HepG2 (cell line): ENCODE measurements around the gene KIAA0319L. TPM values are rescaled to one million over a fixed set of nuclear protein-coding genes. Genes with fewer than 3 reads are reported as not detected.

ENCODE experiments used
- ARID5B ChIP-seq: IDR thresholded peaks from 2 replicates; pipeline ENCODE4 v1.4.0; 2020; ENCODE audit warnings: mild to moderate bottlenecking, missing genetic modification reagents
- FUBP1 ChIP-seq: sonication (generic); formaldehyde crosslinking; IDR thresholded peaks from 2 replicates; pipeline ENCODE4 v1.5.1; 2020; ENCODE audit warnings: missing genetic modification reagents, mild to moderate bottlenecking, borderline replicate concordance
- POLR2A ChIP-seq, 2 experiments: IDR thresholded peaks; 2 replicates each; pipeline ENCODE4 v1.6.1; 2011; ENCODE audit warnings: low read depth in 2 of 2, low read length in 2 of 2, mild to moderate bottlenecking in 1 of 2, moderate library complexity in 1 of 2; ENCODE audit not compliant: insufficient read depth in 1 of 2
- POLR2AphosphoS5 ChIP-seq: IDR thresholded peaks from 2 replicates; pipeline ENCODE4 v1.6.1; 2012; ENCODE audit warnings: low read depth, low read length
- YEATS2 ChIP-seq: sonication (generic); formaldehyde crosslinking; IDR thresholded peaks from 2 replicates; pipeline ENCODE4 v1.4.0; 2020; ENCODE audit warnings: missing genetic modification reagents, borderline replicate concordance
- ZNF790 ChIP-seq: sonication (generic); formaldehyde crosslinking; IDR thresholded peaks from 2 replicates; pipeline ENCODE4 v1.8.0; 2022; ENCODE audit warnings: missing genetic modification reagents, mild to moderate bottlenecking, borderline replicate concordance
- ZNF891 ChIP-seq: sonication (generic); formaldehyde crosslinking; IDR thresholded peaks from 2 replicates; pipeline ENCODE4 v1.5.0; 2020; ENCODE audit warnings: mild to moderate bottlenecking, missing genetic modification reagents
- polyA plus RNA-seq, 8 experiments: library from polyadenylated mRNA; depleted of rRNA in 3 of 8; stranded (reverse) in 7 of 8; unstranded in 1 of 8; fragments of >200 nt; fragmentation: Illumina TruSeq in 4 of 8; extraction: Trizol in 4 of 8; gene quantifications; 2 replicates each; pipeline versions ENCODE4 v1.2.1 to v1.2.3, GENCODE V29; 2011 to 2016; ENCODE audit warnings: low read depth in 4 of 8, missing spikeins in 1 of 8, mixed read lengths in 1 of 8; ENCODE audit not compliant: insufficient read depth in 1 of 8
- total RNA-seq, 5 experiments: library from RNA; depleted of rRNA; stranded (reverse); fragments of >200 nt; fragmentation: Illumina TruSeq; extraction: Trizol; gene quantifications; 2 replicates each; pipeline ENCODE4 v1.2.3, GENCODE V29; 2016; ENCODE audit warnings: low read depth in 1 of 5

Gene KIAA0319L
- total and polyA plus RNA-seq, 2 of the 13 experiments (the other 11 are each of a cell fraction or from before 2014, with no cell fraction given), result 33.4 to 82.6 TPM

DNA sequence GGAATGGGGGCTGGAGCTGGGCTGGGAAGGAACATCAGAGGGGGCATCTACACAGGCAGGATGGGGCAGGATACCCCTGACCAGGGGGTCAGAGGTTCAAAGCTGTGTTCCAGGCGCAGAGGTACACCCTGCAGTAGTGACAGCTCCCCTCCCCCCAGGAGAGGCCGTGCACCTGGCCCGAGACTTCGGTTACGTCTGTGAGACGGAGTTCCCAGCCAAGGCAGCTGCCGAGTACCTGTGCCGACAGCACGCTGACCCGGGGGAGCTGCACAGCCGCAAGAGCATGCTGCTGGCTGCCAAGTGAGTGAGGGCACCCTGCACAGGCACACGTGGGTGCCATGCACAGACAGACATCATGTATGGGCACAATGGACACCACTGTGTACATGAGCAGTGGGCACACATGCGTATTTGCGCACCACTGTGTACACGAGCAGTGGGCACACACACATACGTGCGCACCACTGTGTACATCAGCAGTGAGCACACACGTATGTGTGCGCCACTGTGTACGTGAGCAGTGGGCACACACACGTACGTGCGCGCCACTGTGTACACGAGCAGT is 33.4 kb upstream of the KIAA0319L start (continued):
- TF ChIP-seq POLR2AphosphoS5 (no peak), ZNF790 (CRISPR knock-in tag) (no peak), YEATS2 (CRISPR knock-in tag) (no peak), ZNF891 (no peak), POLR2A (IDR thresholded peaks at IDR 0.05; ENCODE audit: insufficient read depth in 1 of 2, low read depth in 2 of 2, low read length in 2 of 2) (no peak), FUBP1 (no peak), ARID5B (CRISPR knock-in tag) (no peak)
